Measurements from ENCODE around the gene OR51B2. TPM values are rescaled to one million over a fixed set of nuclear protein-coding genes. Genes with fewer than 3 reads are reported as not detected.

The OR51B2 gene
- total RNA-seq, 1 experiment from 2014 or later: not detected

- Histone ChIP-seq H3K4me2 (ENCODE audit: insufficient read depth, insufficient read length, low read length) (no peak overlapping the region), H2AK5ac (ENCODE audit: insufficient read length, low read length) (no peak overlapping the region)
- H3K4me3 Mint-ChIP-seq: no peak overlapping the region
Measured at GRCh38 chr11:5300251-5300650, 23.8 kb downstream of the OR51B2 start.

More at GRCh38 chr11:5300251-5300650, 23.8 kb downstream of the OR51B2 start:
- Histone ChIP-seq H3K27ac (ENCODE audit: insufficient read length, low read depth, low read length) (no peak overlapping the region), H4K5ac (ENCODE audit: insufficient read length, low read depth, low read length) (no peak overlapping the region), H2BK20ac (ENCODE audit: low read depth, low read length, poor library complexity, severe bottlenecking) (no peak overlapping the region), H3K79me1 (ENCODE audit: insufficient read depth, low read depth, low read length, poor library complexity, severe bottlenecking) (no peaks in the 10 kb centered on the region), H4K20me1 (ENCODE audit: control insufficient read depth, insufficient read depth, insufficient read length) (no peaks in the 10 kb centered on the region), H2BK5ac (ENCODE audit: insufficient read length, low read length) (no peak overlapping the region), H3K18ac (ENCODE audit: insufficient read length, low read depth, low read length) (no peak overlapping the region), H3K23ac (ENCODE audit: insufficient read length, low read depth, low read length) (no peak overlapping the region), H3K4ac (ENCODE audit: low read depth, low read length) (no peak overlapping the region), H2AFZ (ENCODE audit: low read length) (no peak overlapping the region), H3K14ac (ENCODE audit: insufficient read depth, low read length) (no peak overlapping the region), H3K23me2 (ENCODE audit: insufficient read length, low read depth, low read length, poor library complexity, severe bottlenecking) (no peaks in the 10 kb centered on the region), H3K27me3 (ENCODE audit: insufficient read depth, low read length) (no peaks in the 10 kb centered on the region), H2BK15ac (ENCODE audit: low read depth, low read length) (no peak overlapping the region), H3K4me1 (ENCODE audit: insufficient read depth, low read length) (no peaks in the 10 kb centered on the region), H3K56ac (ENCODE audit: insufficient read length, low read depth, low read length) (no peak overlapping the region), H2BK120ac (ENCODE audit: low read depth, low read length, poor library complexity, severe bottlenecking) (no peak overlapping the region), H3T11ph (ENCODE audit: low read length) (no peak overlapping the region), H3K9me3 (ENCODE audit: control insufficient read depth, low read depth, low read length) (no peaks in the 10 kb centered on the region), H3K79me2 (ENCODE audit: insufficient read depth, low read length) (no peaks in the 10 kb centered on the region), H3K9ac (ENCODE audit: extremely low read depth, insufficient read length, low read length) (no peak overlapping the region), H4K8ac (replicated peaks; ENCODE audit: insufficient read length, low read depth, low read length) (no peak overlapping the region), H2BK12ac (ENCODE audit: insufficient read length, low read depth, low read length) (no peak overlapping the region), H4K91ac (ENCODE audit: insufficient read length, low read depth, low read length) (no peak overlapping the region)
- DNase-seq: no peak
- no peak overlapping the region for H3K27ac Mint-ChIP-seq
- TF ChIP-seq, protein P1, sequence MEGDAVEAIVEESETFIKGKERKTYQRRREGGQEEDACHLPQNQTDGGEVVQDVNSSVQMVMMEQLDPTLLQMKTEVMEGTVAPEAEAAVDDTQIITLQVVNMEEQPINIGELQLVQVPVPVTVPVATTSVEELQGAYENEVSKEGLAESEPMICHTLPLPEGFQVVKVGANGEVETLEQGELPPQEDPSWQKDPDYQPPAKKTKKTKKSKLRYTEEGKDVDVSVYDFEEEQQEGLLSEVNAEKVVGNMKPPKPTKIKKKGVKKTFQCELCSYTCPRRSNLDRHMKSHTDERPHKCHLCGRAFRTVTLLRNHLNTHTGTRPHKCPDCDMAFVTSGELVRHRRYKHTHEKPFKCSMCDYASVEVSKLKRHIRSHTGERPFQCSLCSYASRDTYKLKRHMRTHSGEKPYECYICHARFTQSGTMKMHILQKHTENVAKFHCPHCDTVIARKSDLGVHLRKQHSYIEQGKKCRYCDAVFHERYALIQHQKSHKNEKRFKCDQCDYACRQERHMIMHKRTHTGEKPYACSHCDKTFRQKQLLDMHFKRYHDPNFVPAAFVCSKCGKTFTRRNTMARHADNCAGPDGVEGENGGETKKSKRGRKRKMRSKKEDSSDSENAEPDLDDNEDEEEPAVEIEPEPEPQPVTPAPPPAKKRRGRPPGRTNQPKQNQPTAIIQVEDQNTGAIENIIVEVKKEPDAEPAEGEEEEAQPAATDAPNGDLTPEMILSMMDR (conservative IDR thresholded peaks at IDR 0.05): no peak
- H3K27me3 Mint-ChIP-seq (ENCODE audit: low read depth): no peaks in the 10 kb centered on the region
- H3K36me3 Mint-ChIP-seq (ENCODE audit: insufficient read depth in 1 of 3, low read depth in 3 of 3): no peaks in the 10 kb centered on the region
- whole genome bisulfite sequencing (ENCODE audit: extremely low coverage, insufficient read length, low lambda C conversion rate): no CpG with 5 or more reads among the region's 3 CpGs
- no peaks in the 10 kb centered on the region for H3K9me3 Mint-ChIP-seq
- H3K4me1 Mint-ChIP-seq: no peaks in the 10 kb centered on the region
